ENCODE data around the gene OSBPL6. TPM values are rescaled to one million over a fixed set of nuclear protein-coding genes. Genes with fewer than 3 reads are reported as not detected.

OSBPL6 gene
- total RNA-seq, 4 donors from 2014 or later: 1.8 to 9.9 (median 2.8) TPM

GRCh38 chr2:178191004-178191508 is 3.3 kb upstream of the OSBPL6 start:
- DNase-seq: no peak
- Histone ChIP-seq H3K4me3 (no peak overlapping the region), H3K27ac (no peak overlapping the region), H3K9me3 (no peaks in the 10 kb centered on the region), H3K4me1 (no peaks in the 10 kb centered on the region), H3K27me3 (no peaks in the 10 kb centered on the region), H3K36me3 (no peaks in the 10 kb centered on the region)
- intact Hi-C loops (cut with DNase I; ENCODE audit: low total_unique reads): no loop called here
- TF ChIP-seq CTCF (IDR thresholded peaks at IDR 0.05): no peak
- TF ChIP-seq POLR2A (IDR thresholded peaks at IDR 0.05): no peak

GRCh38 chr2:178191511-178191910 is 2.8 kb upstream of the OSBPL6 start:
- H3K27me3 ChIP-seq: no peaks in the 10 kb centered on the region
- no peaks in the 10 kb centered on the region for H3K9me3 ChIP-seq
- TF ChIP-seq POLR2A (IDR thresholded peaks at IDR 0.05): no peak
- TF ChIP-seq CTCF (IDR thresholded peaks at IDR 0.05): no peak
- H3K27ac ChIP-seq: no peak overlapping the region
- H3K36me3 ChIP-seq: no peaks in the 10 kb centered on the region
- no peaks in the 10 kb centered on the region for H3K4me1 ChIP-seq
- intact Hi-C loops (cut with DNase I; ENCODE audit: low total_unique reads): no loop called here
- no peak overlapping the region for H3K4me3 ChIP-seq
- no peak for DNase-seq

- no peak for DNase-seq
- TF ChIP-seq CTCF (IDR thresholded peaks at IDR 0.05): no peak
- no peak for TF ChIP-seq POLR2A (IDR thresholded peaks at IDR 0.05)
- peak overlapping the region; percentile 83 to 87 for H3K27ac ChIP-seq
- no peaks in the 10 kb centered on the region for H3K27me3 ChIP-seq
- H3K9me3 ChIP-seq: no peaks in the 10 kb centered on the region
- peak overlapping the region; percentile 61 to 70 for H3K4me3 ChIP-seq
- H3K36me3 ChIP-seq: no peaks in the 10 kb centered on the region
- H3K4me1 ChIP-seq: no peaks in the 10 kb centered on the region
- intact Hi-C loops (cut with DNase I; ENCODE audit: low total_unique reads): no loop called here
Measured at GRCh38 chr2:178193496-178193822, 853 bp upstream of the OSBPL6 start.

- H3K9me3 ChIP-seq: no peaks in the 10 kb centered on the region
- no peaks in the 10 kb centered on the region for H3K27me3 ChIP-seq
- peak overlapping the region; percentile 83 to 87 for H3K27ac ChIP-seq
- no peaks in the 10 kb centered on the region for H3K4me1 ChIP-seq
- peak; percentile 18 to 30 for DNase-seq
- H3K4me3 ChIP-seq: peak overlapping the region; percentile 61 to 70
- no peaks in the 10 kb centered on the region for H3K36me3 ChIP-seq
- peak in 1 of 2 donors; percentile 9 for TF ChIP-seq POLR2A (IDR thresholded peaks at IDR 0.05)
- no peak for TF ChIP-seq CTCF (IDR thresholded peaks at IDR 0.05)
- intact Hi-C loops (cut with DNase I; ENCODE audit: low total_unique reads): no loop called here
Measured at GRCh38 chr2:178194600-178195389, 483 bp downstream of the OSBPL6 start.

GRCh38 chr2:178195390-178196166 is 1.3 kb downstream of the OSBPL6 start:
- Histone ChIP-seq H3K4me3 (peak overlapping the region; percentile 61 to 70), H3K27me3 (no peaks in the 10 kb centered on the region), H3K9me3 (no peaks in the 10 kb centered on the region), H3K4me1 (no peaks in the 10 kb centered on the region), H3K36me3 (no peaks in the 10 kb centered on the region), H3K27ac (peak overlapping the region in 1 of 2 donors; percentile 87)
- intact Hi-C loops (cut with DNase I; ENCODE audit: low total_unique reads): no loop called here
- TF ChIP-seq CTCF (IDR thresholded peaks at IDR 0.05) (no peak), POLR2A (IDR thresholded peaks at IDR 0.05) (no peak)
- DNase-seq: no peak

Measured in uterus (tissue), 4 donors.